Endodermal cell (in vitro differentiated cells): Measurements from ENCODE around the gene MEPE. TPM values are rescaled to one million over a fixed set of nuclear protein-coding genes. Genes with fewer than 3 reads are reported as not detected.

Source experiments
- DNase-seq: peaks from one replicate; pipeline ENCODE4 v3.0.0-alpha.2; 2017
- H3K27ac ChIP-seq: 2 replicates; pipeline ENCODE4 v1.5.1; 2013; ENCODE audit warnings: mild to moderate bottlenecking, low read depth, low read length, moderate library complexity
- H3K27me3 ChIP-seq: 2 replicates; pipeline ENCODE4 v1.6.1; 2013; ENCODE audit warnings: mild to moderate bottlenecking, low read length, moderate library complexity; ENCODE audit not compliant: insufficient read depth, control insufficient read depth, poor library complexity, severe bottlenecking
- H3K36me3 ChIP-seq: 2 replicates; pipeline ENCODE4 v1.7.0; 2013; ENCODE audit warnings: mild to moderate bottlenecking, low read length, moderate library complexity; ENCODE audit not compliant: control insufficient read depth, insufficient read depth
- H3K4me1 ChIP-seq: one replicate; pipeline ENCODE4 v1.7.0; 2013; ENCODE audit warnings: low read length; ENCODE audit not compliant: control insufficient read depth, insufficient read depth
- H3K4me3 ChIP-seq: 2 replicates; pipeline ENCODE4 v1.5.1; 2013; ENCODE audit warnings: mild to moderate bottlenecking, low read length, moderate library complexity
- H3K9ac ChIP-seq: 2 replicates; pipeline ENCODE4 v1.6.1; 2013; ENCODE audit warnings: mild to moderate bottlenecking, low read length, moderate library complexity; ENCODE audit not compliant: poor library complexity, severe bottlenecking; ENCODE audit errors: extremely low read depth
- H3K9me3 ChIP-seq: 2 replicates; pipeline ENCODE4 v1.6.1; 2013; ENCODE audit warnings: mild to moderate bottlenecking, low read length, moderate library complexity; ENCODE audit not compliant: control insufficient read depth
- H3K27ac Mint-ChIP-seq: 2 replicates; pipeline ENCODE4 v1.8.0; 2020; ENCODE audit warnings: mixed read lengths
- H3K27me3 Mint-ChIP-seq: 2 replicates; pipeline ENCODE4 v1.8.0; 2021; ENCODE audit warnings: mild to moderate bottlenecking, mixed read lengths; ENCODE audit not compliant: insufficient read depth
- H3K36me3 Mint-ChIP-seq: 2 replicates; pipeline ENCODE4 v1.8.0; 2020; ENCODE audit warnings: low read depth, mixed read lengths
- H3K4me1 Mint-ChIP-seq: 2 replicates; pipeline ENCODE4 v1.8.0; 2020; ENCODE audit warnings: mixed read lengths
- H3K4me3 Mint-ChIP-seq: 2 replicates; pipeline ENCODE4 v1.8.0; 2020; ENCODE audit warnings: mild to moderate bottlenecking, moderate library complexity, mixed read lengths
- H3K9me3 Mint-ChIP-seq: 2 replicates; pipeline ENCODE4 v1.8.0; 2020; ENCODE audit warnings: mild to moderate bottlenecking, mixed read lengths
- WGBS, 2 experiments: methylation state at CpG; one replicate each; pipeline versions ENCODE4 v1.1.5 to v1.1.7; 2013; ENCODE audit warnings: missing lambda C conversion rate in 2 of 2, mixed read lengths in 1 of 2; ENCODE audit not compliant: insufficient coverage in 1 of 2, insufficient read length in 1 of 2; 5-methylcytosine and 5-hydroxymethylcytosine counted together
- total RNA-seq, 2 donors: library from RNA; stranded (reverse); fragmentation: NEBNext Ultra II Directional in 1 of 2; extraction: Animal tissue kit (Norgen Biotek cat#: 25700) in 1 of 2; gene quantifications; 2 replicates in 1 of 2; 3 replicates in 1 of 2; pipeline ENCODE4 v1.2.1, GENCODE V29; 2021
- TF ChIP-seq, protein P1 (sequence below): fragments of 200-600 bp; sonication (generic); conservative IDR thresholded peaks from 2 replicates; pipeline ENCODE4 v1.5.0; 2021; ENCODE audit warnings: antibody characterized with exemption, mild to moderate bottlenecking

The MEPE gene
- total RNA-seq, 2 donors from 2014 or later, result 0.37 to 0.89 TPM

- DNase-seq, result no peak
- 92 to 98% methylated on average over 3 to 4 of the region's 4 CpGs for WGBS, 2 experiments
- H3K4me1 Mint-ChIP-seq, result peaks cover 10% of the 10 kb centered on the region
- no peak overlapping the region for H3K4me3 Mint-ChIP-seq
- no peak overlapping the region for H3K4me3 ChIP-seq
- no peaks in the 10 kb centered on the region for H3K27me3 Mint-ChIP-seq
- no peak overlapping the region for H3K9ac ChIP-seq
- H3K27ac Mint-ChIP-seq, result no peak overlapping the region
- peaks cover 9% of the 10 kb centered on the region for H3K36me3 Mint-ChIP-seq
- no peaks in the 10 kb centered on the region for H3K27me3 ChIP-seq
- H3K27ac ChIP-seq, result no peak overlapping the region
- H3K9me3 Mint-ChIP-seq, result peaks cover 24% of the 10 kb centered on the region
- peaks cover 9% of the 10 kb centered on the region for H3K9me3 ChIP-seq
- H3K36me3 ChIP-seq, result no peaks in the 10 kb centered on the region
- TF ChIP-seq, protein P1, sequence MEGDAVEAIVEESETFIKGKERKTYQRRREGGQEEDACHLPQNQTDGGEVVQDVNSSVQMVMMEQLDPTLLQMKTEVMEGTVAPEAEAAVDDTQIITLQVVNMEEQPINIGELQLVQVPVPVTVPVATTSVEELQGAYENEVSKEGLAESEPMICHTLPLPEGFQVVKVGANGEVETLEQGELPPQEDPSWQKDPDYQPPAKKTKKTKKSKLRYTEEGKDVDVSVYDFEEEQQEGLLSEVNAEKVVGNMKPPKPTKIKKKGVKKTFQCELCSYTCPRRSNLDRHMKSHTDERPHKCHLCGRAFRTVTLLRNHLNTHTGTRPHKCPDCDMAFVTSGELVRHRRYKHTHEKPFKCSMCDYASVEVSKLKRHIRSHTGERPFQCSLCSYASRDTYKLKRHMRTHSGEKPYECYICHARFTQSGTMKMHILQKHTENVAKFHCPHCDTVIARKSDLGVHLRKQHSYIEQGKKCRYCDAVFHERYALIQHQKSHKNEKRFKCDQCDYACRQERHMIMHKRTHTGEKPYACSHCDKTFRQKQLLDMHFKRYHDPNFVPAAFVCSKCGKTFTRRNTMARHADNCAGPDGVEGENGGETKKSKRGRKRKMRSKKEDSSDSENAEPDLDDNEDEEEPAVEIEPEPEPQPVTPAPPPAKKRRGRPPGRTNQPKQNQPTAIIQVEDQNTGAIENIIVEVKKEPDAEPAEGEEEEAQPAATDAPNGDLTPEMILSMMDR, result no peak
- no peaks in the 10 kb centered on the region for H3K4me1 ChIP-seq
Observed at GRCh38 chr4:87823200-87823599, 9.6 kb upstream of the MEPE start.

DNA sequence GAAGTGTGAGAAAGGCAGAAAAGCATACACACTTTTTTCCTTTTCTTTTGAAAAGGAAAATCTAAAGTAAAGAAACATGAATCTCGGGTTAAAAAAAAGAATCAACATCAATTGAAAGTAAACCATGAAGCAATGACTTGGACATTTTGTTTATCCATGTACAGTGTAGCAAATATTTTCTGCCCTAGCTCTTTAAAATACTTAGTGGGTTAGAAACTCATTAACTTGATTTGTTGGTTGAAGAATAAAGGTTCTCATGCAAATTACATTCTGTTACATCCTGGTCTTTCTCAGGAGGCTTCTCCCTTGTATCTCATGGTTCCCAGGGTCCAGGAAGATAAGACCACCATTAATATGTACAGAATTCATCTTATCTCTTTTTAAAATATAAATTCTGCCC, 9.0 kb upstream of the MEPE start:
- peaks cover 8% of the 10 kb centered on the region for H3K36me3 Mint-ChIP-seq
- TF ChIP-seq, protein P1, result no peak
- no peaks in the 10 kb centered on the region for H3K27me3 Mint-ChIP-seq
- H3K4me3 ChIP-seq, result no peak overlapping the region
- peaks cover 10% of the 10 kb centered on the region for H3K4me1 Mint-ChIP-seq
- 82 to 100% methylated on average over 1 of the region's 1 CpG for WGBS, 2 experiments
- no peak for DNase-seq
- peaks cover 5% of the 10 kb centered on the region for H3K9me3 ChIP-seq
- H3K9me3 Mint-ChIP-seq, result peaks cover 20% of the 10 kb centered on the region
- no peak overlapping the region for H3K9ac ChIP-seq
- no peak overlapping the region for H3K27ac ChIP-seq
- H3K36me3 ChIP-seq, result no peaks in the 10 kb centered on the region
- H3K27me3 ChIP-seq, result no peaks in the 10 kb centered on the region
- no peak overlapping the region for H3K4me3 Mint-ChIP-seq
- no peaks in the 10 kb centered on the region for H3K4me1 ChIP-seq
- no peak overlapping the region for H3K27ac Mint-ChIP-seq

- H3K4me1 ChIP-seq, result no peaks in the 10 kb centered on the region
- Mint-ChIP-seq H3K9me3 (peaks cover 14% of the 10 kb centered on the region), H3K36me3 (peaks cover 3% of the 10 kb centered on the region), H3K27me3 (no peaks in the 10 kb centered on the region), H3K27ac (no peak overlapping the region), H3K4me3 (no peak overlapping the region), H3K4me1 (peaks cover 8% of the 10 kb centered on the region)
- H3K9ac ChIP-seq, result no peak overlapping the region
- H3K27ac ChIP-seq, result no peak overlapping the region
- 79 to 100% methylated on average over 1 of the region's 1 CpG for WGBS, 2 experiments
- no peak overlapping the region for H3K4me3 ChIP-seq
- no peaks in the 10 kb centered on the region for H3K27me3 ChIP-seq
- TF ChIP-seq, protein P1, result no peak
- no peaks in the 10 kb centered on the region for H3K36me3 ChIP-seq
- H3K9me3 ChIP-seq, result no peaks in the 10 kb centered on the region
- no peak for DNase-seq
Observed at GRCh38 chr4:87824352-87824751, 8.4 kb upstream of the MEPE start.
